Natural killer cell treated with Interleukin-12 subunit alpha and Interleukin-12 subunit beta and Interleukin-15 and Interleukin-18, amount 100 ng/mL, for 72 hours (primary cell): Measurements from ENCODE around the gene TRMT1. TPM values are rescaled to one million over a fixed set of nuclear protein-coding genes. Genes with fewer than 3 reads are reported as not detected.

Experiments used
- ATAC-seq, 2 donors: fragments of 150-1000 bp; cut with Tn5 transposase in 1 of 2; sonication (Bioruptor Pico), chemical (Tn5 transposase) in 1 of 2; 2 replicates each; pipeline ENCODE4 v1.10.0; 2021
- DNase-seq: peaks from one replicate; pipeline ENCODE4 v3.0.0; 2022; ENCODE audit warnings: low spot score
- H3K27ac Mint-ChIP-seq, 2 donors: 1 replicate in 1 of 2; 2 replicates in 1 of 2; pipeline ENCODE4 v1.8.0; 2022; ENCODE audit warnings: mixed read lengths in 2 of 2, mild to moderate bottlenecking in 1 of 2, moderate library complexity in 1 of 2
- H3K27me3 Mint-ChIP-seq, 2 donors: 1 replicate in 1 of 2; 2 replicates in 1 of 2; pipeline ENCODE4 v1.8.0; 2022; ENCODE audit warnings: mixed read lengths in 2 of 2
- H3K36me3 Mint-ChIP-seq: one replicate; pipeline ENCODE4 v1.8.0; 2022; ENCODE audit warnings: mixed read lengths
- H3K4me1 Mint-ChIP-seq, 2 donors: 1 replicate in 1 of 2; 2 replicates in 1 of 2; pipeline ENCODE4 v1.8.0; 2022; ENCODE audit warnings: low read depth in 2 of 2, mixed read lengths in 2 of 2, mild to moderate bottlenecking in 1 of 2
- H3K4me3 Mint-ChIP-seq: one replicate; pipeline ENCODE4 v1.8.0; 2022; ENCODE audit warnings: mixed read lengths
- H3K9me3 Mint-ChIP-seq: 2 replicates; pipeline ENCODE4 v1.8.0; 2022; ENCODE audit warnings: mixed read lengths
- total RNA-seq, 2 donors: library from RNA; stranded (reverse); gene quantifications; one replicate each; pipeline ENCODE4 v1.2.3, GENCODE V29; 2022

TRMT1 gene
- total RNA-seq, 2 donors from 2014 or later, result 54.6 to 120 TPM

GRCh38 chr19:13109361-13110098 lies 7.0 kb downstream of the TRMT1 start:
- Mint-ChIP-seq H3K36me3 (no peaks in the 10 kb centered on the region), H3K4me1 (peaks cover 3 to 4% of the 10 kb centered on the region in 2 donors), H3K9me3 (no peaks in the 10 kb centered on the region), H3K27me3 (no peaks in the 10 kb centered on the region), H3K4me3 (no peak overlapping the region), H3K27ac (no peak overlapping the region)
- ATAC-seq (no peak), DNase-seq (no peak)

GRCh38 chr19:13104848-13105711 lies 11.5 kb downstream of the TRMT1 start:
- Mint-ChIP-seq H3K4me3 (peak overlapping the region; percentile 81), H3K4me1 (peaks cover 13 to 17% of the 10 kb centered on the region in 2 donors), H3K9me3 (peaks cover 2% of the 10 kb centered on the region), H3K27me3 (no peaks in the 10 kb centered on the region), H3K36me3 (peaks cover 2% of the 10 kb centered on the region), H3K27ac (peak overlapping the region; percentile 69 to 89)
- DNase-seq (no peak), ATAC-seq (peak; percentile 53 to 58)

- peaks cover 18 to 22% of the 10 kb centered on the region in 2 donors for H3K4me1 Mint-ChIP-seq
- H3K27me3 Mint-ChIP-seq, result no peaks in the 10 kb centered on the region
- ATAC-seq (peak; percentile 42 to 73), DNase-seq (peak; percentile 81)
- H3K27ac Mint-ChIP-seq, result peak overlapping the region; percentile 69 to 89
- peaks cover 6% of the 10 kb centered on the region for H3K36me3 Mint-ChIP-seq
- H3K4me3 Mint-ChIP-seq, result peak overlapping the region; percentile 81
- H3K9me3 Mint-ChIP-seq, result peaks cover 5% of the 10 kb centered on the region
These were observed 12.1 kb downstream of the TRMT1 start for GRCh38 chr19:13104360-13104847.

GRCh38 chr19:13103581-13104359 lies 12.8 kb downstream of the TRMT1 start:
- Mint-ChIP-seq H3K36me3 (peaks cover 6% of the 10 kb centered on the region), H3K27me3 (peaks cover 2% of the 10 kb centered on the region in 2 donors), H3K27ac (peak overlapping the region in 1 of 2 donors; percentile 69), H3K9me3 (peaks cover 5% of the 10 kb centered on the region), H3K4me1 (peaks cover 23 to 25% of the 10 kb centered on the region in 2 donors), H3K4me3 (peak overlapping the region; percentile 81)
- DNase-seq (no peak), ATAC-seq (no peak)

GRCh38 chr19:13102666-13103580 lies 13.6 kb downstream of the TRMT1 start, which contains the start of gene LYL1:
Gene LYL1, minus strand, starts transcription at chr19:13102858. Its CDS starts 1,687 bp downstream, at chr19:13101171.
- Mint-ChIP-seq H3K4me3 (peak within 1 kb of the TSS; percentile 50), H3K27ac (peak within 1 kb of the TSS in 1 of 2 donors; percentile 26), H3K36me3 (peaks cover 6% of the 10 kb centered on the region), H3K27me3 (peaks cover 2 to 4% of the 10 kb centered on the region in 2 donors), H3K9me3 (peaks cover 5% of the 10 kb centered on the region), H3K4me1 (peaks cover 28 to 31% of the 10 kb centered on the region in 2 donors)
- ATAC-seq, result peak in 1 of 2 donors; percentile 49
- no peak for DNase-seq

GRCh38 chr19:13102416-13102665 lies 14.2 kb downstream of the TRMT1 start:
- peaks cover 2 to 4% of the 10 kb centered on the region in 2 donors for H3K27me3 Mint-ChIP-seq
- H3K4me1 Mint-ChIP-seq, result peaks cover 28 to 32% of the 10 kb centered on the region in 2 donors
- ATAC-seq (no peak), DNase-seq (no peak)
- no peak overlapping the region for H3K27ac Mint-ChIP-seq
- peaks cover 5% of the 10 kb centered on the region for H3K9me3 Mint-ChIP-seq
- H3K36me3 Mint-ChIP-seq, result peaks cover 6% of the 10 kb centered on the region
- H3K4me3 Mint-ChIP-seq, result peak overlapping the region; percentile 36

GRCh38 chr19:13101590-13102415 lies 14.7 kb downstream of the TRMT1 start:
- DNase-seq (no peak), ATAC-seq (no peak)
- peaks cover 5% of the 10 kb centered on the region for H3K9me3 Mint-ChIP-seq
- peak overlapping the region in 1 of 2 donors; percentile 26 for H3K27ac Mint-ChIP-seq
- H3K36me3 Mint-ChIP-seq, result peaks cover 6% of the 10 kb centered on the region
- peaks cover 28 to 32% of the 10 kb centered on the region in 2 donors for H3K4me1 Mint-ChIP-seq
- H3K27me3 Mint-ChIP-seq, result peaks cover 2 to 4% of the 10 kb centered on the region in 2 donors
- peak overlapping the region; percentile 38 for H3K4me3 Mint-ChIP-seq

- ATAC-seq (no peak), DNase-seq (no peak)
- Mint-ChIP-seq H3K9me3 (peaks cover 5% of the 10 kb centered on the region), H3K4me3 (peak overlapping the region; percentile 38), H3K27me3 (peaks cover 5 to 9% of the 10 kb centered on the region in 2 donors), H3K4me1 (peaks cover 32 to 35% of the 10 kb centered on the region in 2 donors), H3K36me3 (peaks cover 6% of the 10 kb centered on the region), H3K27ac (peak overlapping the region in 1 of 2 donors; percentile 26)
These were observed 15.5 kb downstream of the TRMT1 start for GRCh38 chr19:13100841-13101589.

- H3K27ac Mint-ChIP-seq, result peak overlapping the region; percentile 83 to 86
- H3K9me3 Mint-ChIP-seq, result peaks cover 5% of the 10 kb centered on the region
- peak; percentile 87 to 90 for ATAC-seq
- H3K36me3 Mint-ChIP-seq, result peaks cover 6% of the 10 kb centered on the region
- peaks cover 9 to 13% of the 10 kb centered on the region in 2 donors for H3K27me3 Mint-ChIP-seq
- peaks cover 35 to 38% of the 10 kb centered on the region in 2 donors for H3K4me1 Mint-ChIP-seq
- peak; percentile 82 for DNase-seq
- H3K4me3 Mint-ChIP-seq, result peak overlapping the region; percentile 75
These were observed 16.4 kb downstream of the TRMT1 start for GRCh38 chr19:13100031-13100588.

GRCh38 chr19:13099073-13099999 lies 17.2 kb downstream of the TRMT1 start:
- Mint-ChIP-seq H3K9me3 (peaks cover 5% of the 10 kb centered on the region), H3K27ac (peak overlapping the region; percentile 83 to 86), H3K4me1 (peaks cover 30 to 33% of the 10 kb centered on the region in 2 donors), H3K27me3 (peaks cover 13% of the 10 kb centered on the region in 2 donors), H3K4me3 (peak overlapping the region; percentile 75), H3K36me3 (peaks cover 6% of the 10 kb centered on the region)
- peak; percentile 90 for DNase-seq
- peak; percentile 72 to 80 for ATAC-seq
